Endometrial microvascular endothelial cells (primary cell): ENCODE measurements around the gene SOX1. TPM values are rescaled to one million over a fixed set of nuclear protein-coding genes. Genes with fewer than 3 reads are reported as not detected.

Experiments used
- in situ Hi-C: cut with HindIII; loops from 2 replicates; pipeline ENCODE4 v1.10.0; 2017; ENCODE audit warnings: low sequenced_read_pairs, low pct_unique_long_range_greater_than_20kb; ENCODE audit errors: inconsistent ontology term
- total RNA-seq: library from RNA; depleted of rRNA; stranded (reverse); fragments of >200 nt; gene quantifications from one replicate; pipeline ENCODE4 v1.2.3, GENCODE V29; 2015; ENCODE audit errors: inconsistent ontology term

Gene SOX1
- total RNA-seq, 1 donor from 2014 or later, result not detected

- in situ Hi-C loops, result no loop called here
These were observed 2.3 kb downstream of the SOX1 start for GRCh38 chr13:112069061-112069844.

GRCh38 chr13:112069845-112070251, 2.9 kb downstream of the SOX1 start:
- in situ Hi-C loops, result no loop called here

GRCh38 chr13:112071102-112071722, 4.3 kb downstream of the SOX1 start:
- in situ Hi-C loops, result no loop called here

- in situ Hi-C loops, result no loop called here
These were observed 5.0 kb downstream of the SOX1 start for GRCh38 chr13:112071723-112072533.

DNA sequence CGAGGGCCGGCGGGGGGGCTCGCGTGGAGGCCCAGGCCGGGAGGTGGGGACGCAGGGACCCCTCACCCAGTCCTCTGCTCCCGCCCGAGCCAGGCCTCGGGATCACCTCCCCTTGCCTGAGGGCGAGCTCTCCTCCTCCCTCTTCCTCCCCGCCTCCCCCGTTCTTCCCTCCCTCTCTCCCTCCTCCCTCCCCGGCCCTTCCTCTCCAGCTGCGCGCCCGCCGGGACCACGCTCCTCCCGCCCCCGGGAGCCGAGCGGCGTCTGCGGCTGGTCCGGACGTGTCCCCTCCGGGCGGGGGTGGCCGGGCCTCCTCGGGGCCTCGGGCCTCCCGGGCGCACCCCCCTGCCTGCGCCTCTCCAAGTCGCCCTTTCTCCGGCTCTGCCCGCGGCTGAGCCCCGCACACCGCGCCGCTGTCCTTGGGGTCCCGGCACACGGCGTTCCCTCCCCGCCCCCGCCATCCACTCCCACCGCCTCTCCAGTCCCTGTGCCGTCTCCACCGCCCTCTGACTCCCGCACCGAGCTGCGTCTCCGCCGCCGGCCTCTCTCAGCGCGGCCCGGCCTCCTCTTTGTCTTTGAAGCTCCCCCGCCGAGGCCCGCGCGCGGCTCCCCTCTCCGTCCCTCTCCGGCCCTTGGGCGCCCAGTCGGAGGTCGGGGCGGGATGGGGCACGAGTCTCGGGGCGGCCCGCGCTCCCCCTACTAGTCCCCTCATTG, 5.7 kb downstream of the SOX1 start:
- in situ Hi-C loops, result no loop called here

DNA sequence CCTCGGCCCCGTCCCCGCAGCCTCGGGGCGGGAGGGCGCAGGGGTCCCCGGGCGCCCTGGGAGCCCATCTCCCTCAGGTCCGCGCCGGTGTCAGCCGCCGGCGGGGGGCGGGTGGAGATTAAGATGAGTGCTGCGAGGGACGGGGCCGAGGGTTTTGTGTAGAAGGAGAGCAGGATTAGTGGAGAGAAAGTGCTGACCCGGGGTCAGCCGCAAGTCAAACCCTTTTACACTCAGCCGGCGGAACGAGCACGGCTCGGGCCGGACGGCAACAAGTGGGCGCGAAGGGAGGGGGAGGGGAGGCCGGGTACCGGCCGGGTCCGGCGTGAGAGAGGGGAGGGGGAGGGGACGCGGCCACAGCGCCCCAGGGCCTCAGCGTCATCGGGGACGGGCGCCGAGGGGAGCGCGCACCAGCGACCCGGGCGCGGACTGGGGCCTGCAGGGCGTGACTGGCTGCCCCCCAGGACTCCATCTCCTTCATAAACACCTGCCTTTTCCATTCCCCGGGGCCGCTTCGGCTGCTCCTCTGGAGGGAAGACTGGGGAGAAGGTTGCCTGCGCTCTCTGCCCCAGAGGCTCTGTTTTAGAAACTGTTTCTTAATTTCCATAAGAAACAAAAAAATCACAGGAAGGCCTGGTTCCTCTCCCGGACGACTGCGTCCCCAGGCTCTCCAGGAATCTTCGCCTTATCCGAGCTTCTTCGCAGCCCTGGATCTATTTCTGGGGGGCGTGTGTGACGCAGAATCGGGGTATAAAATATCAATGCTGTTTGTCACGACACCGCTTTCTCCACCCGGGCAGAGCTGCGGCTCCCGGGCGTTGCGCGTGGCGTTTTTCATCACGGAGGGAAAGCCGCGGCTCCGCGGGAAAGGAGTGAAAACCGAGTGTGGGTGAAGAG, 6.5 kb downstream of the SOX1 start:
- in situ Hi-C loops, result no loop called here

GRCh38 chr13:112074139-112074865, 7.4 kb downstream of the SOX1 start:
- in situ Hi-C loops, result no loop called here

DNA sequence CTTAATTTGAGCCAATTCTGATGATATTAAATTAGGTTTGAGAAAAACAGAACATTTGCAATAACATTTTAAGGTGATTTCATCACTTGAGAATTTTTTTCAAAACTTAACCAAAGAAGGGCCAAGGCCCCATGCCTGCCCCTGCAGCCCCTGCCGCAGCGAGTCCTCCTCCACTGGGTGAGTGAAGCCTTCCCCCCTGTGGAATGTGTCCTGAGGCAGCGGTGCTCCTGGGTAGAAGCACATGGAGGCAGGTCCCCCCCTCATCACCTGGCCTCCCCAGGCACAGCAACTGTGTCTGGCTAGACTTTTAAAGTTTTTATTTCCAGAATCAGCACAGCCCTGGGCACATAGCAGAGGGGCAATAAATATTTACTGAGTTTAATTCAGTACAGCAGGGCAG, 10.8 kb downstream of the SOX1 start:
- in situ Hi-C loops, result no loop called here

GRCh38 chr13:112078216-112078615, 11.3 kb downstream of the SOX1 start:
- in situ Hi-C loops, result no loop called here

- in situ Hi-C loops, result no loop called here
These were observed 12.1 kb downstream of the SOX1 start for GRCh38 chr13:112078879-112079531.

DNA sequence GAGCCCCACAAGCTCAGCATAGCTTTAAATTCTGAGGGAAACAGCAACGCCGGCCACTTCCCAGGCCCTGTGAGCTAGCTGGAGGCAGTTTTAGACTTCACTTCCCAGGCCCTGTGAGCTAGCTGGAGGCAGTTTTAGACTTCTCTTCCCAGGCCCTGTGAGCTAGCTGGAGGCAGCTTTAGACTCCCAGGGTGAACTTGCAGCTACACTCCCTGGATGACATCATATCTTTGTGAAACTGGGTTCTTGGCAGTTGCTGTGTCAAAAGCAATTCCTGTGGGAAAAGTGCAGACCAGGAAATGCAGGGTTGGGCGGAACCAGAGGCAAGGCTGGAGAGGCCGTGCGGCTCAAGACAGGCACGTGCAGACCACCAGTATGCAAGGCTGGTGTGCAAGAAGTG, 12.7 kb downstream of the SOX1 start:
- in situ Hi-C loops, result no loop called here

DNA sequence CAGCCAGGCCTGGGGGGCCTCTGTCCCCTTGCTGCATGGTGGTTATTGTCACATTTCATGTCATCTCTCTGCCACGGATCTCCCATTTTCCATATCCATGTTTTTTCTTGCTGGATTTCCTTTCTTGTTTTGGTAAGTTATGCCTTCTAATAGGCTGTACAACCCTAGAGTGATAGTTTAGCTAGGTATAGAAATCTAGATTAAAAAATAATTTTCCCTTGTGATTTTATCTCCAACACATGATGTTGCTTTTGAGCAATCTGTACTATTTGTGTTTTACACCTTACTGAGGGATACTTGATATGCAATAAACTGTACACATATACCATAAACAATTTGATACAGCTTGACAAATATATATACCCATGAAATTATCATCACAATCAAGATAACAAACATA, 17.0 kb downstream of the SOX1 start:
- in situ Hi-C loops, result no loop called here

DNA sequence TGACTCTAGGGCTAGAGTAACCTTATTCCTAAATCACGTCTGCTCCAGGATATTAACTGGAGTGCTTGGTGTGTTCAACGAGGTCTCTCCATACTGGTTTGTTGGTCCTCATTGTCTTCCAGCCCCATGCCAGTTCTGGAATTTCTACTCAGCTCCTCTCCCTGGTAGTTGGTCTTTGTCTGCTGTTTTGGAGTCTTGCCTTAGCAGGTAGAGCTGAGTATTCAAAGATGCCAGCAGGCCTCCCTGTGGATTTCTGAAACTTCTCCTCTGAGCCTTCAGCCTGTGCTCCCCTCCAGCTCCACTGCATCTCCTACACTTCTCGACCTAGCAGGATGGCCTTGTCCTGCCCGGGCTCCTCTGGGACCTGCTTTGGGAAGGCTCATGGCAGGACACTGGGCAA, 25.5 kb downstream of the SOX1 start:
- in situ Hi-C loops, result no loop called here

GRCh38 chr13:112095354-112095753, 28.4 kb downstream of the SOX1 start:
- in situ Hi-C loops, result no loop called here

- in situ Hi-C loops, result no loop called here
These were observed 30.0 kb downstream of the SOX1 start for GRCh38 chr13:112096959-112097358.

DNA sequence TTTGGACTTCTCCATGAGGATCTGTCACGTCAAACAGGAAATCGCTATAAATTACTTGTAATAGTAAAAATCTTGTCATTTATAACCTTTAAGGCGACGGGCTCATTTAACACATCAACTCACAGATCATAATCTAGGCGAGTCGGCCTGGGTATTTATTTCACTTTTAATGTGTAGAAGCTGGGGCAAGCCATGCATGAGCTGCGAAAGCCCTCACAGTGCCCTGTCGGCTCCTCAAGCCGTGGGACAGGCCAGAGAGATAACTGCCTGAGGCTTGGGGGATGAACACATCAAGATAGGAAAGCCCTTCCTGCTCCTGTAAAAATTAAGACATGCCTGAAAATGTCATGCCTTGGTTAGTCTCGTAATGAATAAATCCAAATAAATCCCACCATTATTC, 30.8 kb downstream of the SOX1 start:
- in situ Hi-C loops, result no loop called here

- in situ Hi-C loops, result no loop called here
These were observed 31.8 kb downstream of the SOX1 start for GRCh38 chr13:112098699-112099098.
